ENCODE results near the gene UQCC3. TPM values are rescaled to one million over a fixed set of nuclear protein-coding genes. Genes with fewer than 3 reads are reported as not detected.
"Not testable (repeated sequence)": the region's sequence is repeated elsewhere in the genome, so short reads cannot be mapped to it uniquely, and the experiment has no call there.

Gene UQCC3
- total RNA-seq, 1 donor from 2014 or later: 8.6 TPM

GRCh38 chr11:62650283-62650682 lies 21.2 kb upstream of the UQCC3 start:
- DNase-seq; H3K27me3 Mint-ChIP-seq; H3K4me3 Mint-ChIP-seq; H3K9me3 Mint-ChIP-seq; intact Hi-C loops (cut with micrococcal nuclease); H3K27ac Mint-ChIP-seq: not testable (repeated sequence)
- Mint-ChIP-seq H3K36me3 (ENCODE audit: low read depth) (peaks cover 24% of the 10 kb centered on the region), H3K4me1 (peaks cover 26% of the 10 kb centered on the region)

- intact Hi-C loops (cut with micrococcal nuclease): loop anchor here (1.0 to 2.0 kb wide), 9 partner anchors 11 to 61 kb away; partner anchors contain the start of genes C11orf98, CSKMT, ROM1 and TUT1
- H3K27ac Mint-ChIP-seq: peak overlapping the region; percentile 94
- no peaks in the 10 kb centered on the region for H3K27me3 Mint-ChIP-seq
- H3K4me3 Mint-ChIP-seq: peak overlapping the region; percentile 98
- peaks cover 19% of the 10 kb centered on the region for H3K4me1 Mint-ChIP-seq
- DNase-seq: no peak
- no peaks in the 10 kb centered on the region for H3K9me3 Mint-ChIP-seq
- peaks cover 16% of the 10 kb centered on the region for H3K36me3 Mint-ChIP-seq (ENCODE audit: low read depth)
Observed at GRCh38 chr11:62652161-62653006, 19.1 kb upstream of the UQCC3 start.

- no peak for DNase-seq
- Mint-ChIP-seq H3K4me1 (peaks cover 17% of the 10 kb centered on the region), H3K36me3 (ENCODE audit: low read depth) (peaks cover 9% of the 10 kb centered on the region), H3K4me3 (peak overlapping the region; percentile 63), H3K27me3 (no peaks in the 10 kb centered on the region), H3K27ac (peak overlapping the region; percentile 72), H3K9me3 (no peaks in the 10 kb centered on the region)
- intact Hi-C loops (cut with micrococcal nuclease): no loop called here
Observed at GRCh38 chr11:62654297-62654696, 17.2 kb upstream of the UQCC3 start.

- Mint-ChIP-seq H3K36me3 (ENCODE audit: low read depth) (peaks cover 4% of the 10 kb centered on the region), H3K27me3 (no peaks in the 10 kb centered on the region)
Observed at GRCh38 chr11:62656796-62657429, 14.6 kb upstream of the UQCC3 start.

GRCh38 chr11:62664405-62665074 lies 6.9 kb upstream of the UQCC3 start:
- Mint-ChIP-seq H3K36me3 (ENCODE audit: low read depth) (peaks cover 48% of the 10 kb centered on the region), H3K4me1 (peaks cover 23% of the 10 kb centered on the region), H3K4me3 (peak overlapping the region; percentile 98), H3K9me3 (no peaks in the 10 kb centered on the region), H3K27me3 (no peaks in the 10 kb centered on the region), H3K27ac (peak overlapping the region; percentile 93)
- intact Hi-C loops (cut with micrococcal nuclease): loop anchor here (1.0 to 5.0 kb wide), 9 partner anchors 11 to 178 kb away; partner anchors contain the start of genes EML3, GANAB, INTS5 and POLR2G
- peak; percentile 86 for DNase-seq

More at GRCh38 chr11:62656796-62657429, 14.6 kb upstream of the UQCC3 start:
- DNase-seq: no peak
- peaks cover 15% of the 10 kb centered on the region for H3K4me1 Mint-ChIP-seq
- intact Hi-C loops (cut with micrococcal nuclease): no loop called here
- no peaks in the 10 kb centered on the region for H3K9me3 Mint-ChIP-seq
- H3K27ac Mint-ChIP-seq: no peak overlapping the region
- no peak overlapping the region for H3K4me3 Mint-ChIP-seq

- Mint-ChIP-seq H3K27me3 (no peaks in the 10 kb centered on the region), H3K4me1 (peaks cover 26% of the 10 kb centered on the region), H3K27ac (peak within 1 kb of the TSS; percentile 93), H3K4me3 (peak within 1 kb of the TSS; percentile 98), H3K9me3 (no peaks in the 10 kb centered on the region), H3K36me3 (ENCODE audit: low read depth) (peaks cover 51% of the 10 kb centered on the region)
- intact Hi-C loops (cut with micrococcal nuclease): loop anchor here (1.0 to 5.0 kb wide), 9 partner anchors 12 to 177 kb away; partner anchors contain the start of genes EML3, GANAB, INTS5 and POLR2G
- DNase-seq: peak; percentile 99
Observed at GRCh38 chr11:62665075-62665598, 6.3 kb upstream of the UQCC3 start, which contains the start of the genes C11orf98 and CSKMT. C11orf98 (minus strand) TSS chr11:62665210; CDS start chr11:62665169, 41 bp downstream. CSKMT (plus strand) TSS chr11:62665312; CDS start chr11:62665880, 568 bp downstream.

GRCh38 chr11:62665599-62666258 lies 5.7 kb upstream of the UQCC3 start:
- Mint-ChIP-seq H3K27ac (peak overlapping the region; percentile 93), H3K4me3 (peak overlapping the region; percentile 98), H3K4me1 (peaks cover 31% of the 10 kb centered on the region), H3K36me3 (ENCODE audit: low read depth) (peaks cover 53% of the 10 kb centered on the region), H3K9me3 (no peaks in the 10 kb centered on the region), H3K27me3 (no peaks in the 10 kb centered on the region)
- intact Hi-C loops (cut with micrococcal nuclease): loop anchor here (1.0 to 5.0 kb wide), 9 partner anchors 12 to 177 kb away; partner anchors contain the start of genes EML3, GANAB, INTS5 and POLR2G
- DNase-seq: peak; percentile 84

- peaks cover 58% of the 10 kb centered on the region for H3K36me3 Mint-ChIP-seq (ENCODE audit: low read depth)
- DNase-seq: peak; percentile 71
- no peaks in the 10 kb centered on the region for H3K27me3 Mint-ChIP-seq
- H3K4me3 Mint-ChIP-seq: peak overlapping the region; percentile 98
- no peaks in the 10 kb centered on the region for H3K9me3 Mint-ChIP-seq
- intact Hi-C loops (cut with micrococcal nuclease): loop anchor here (5.0 kb wide), 2 partner anchors 96 to 176 kb away; partner anchors contain the start of gene POLR2G
- peak overlapping the region; percentile 65 for H3K27ac Mint-ChIP-seq
- peaks cover 35% of the 10 kb centered on the region for H3K4me1 Mint-ChIP-seq
Observed at GRCh38 chr11:62666259-62666926, 5.1 kb upstream of the UQCC3 start.

GRCh38 chr11:62667460-62667859 lies 4.0 kb upstream of the UQCC3 start:
- H3K36me3 Mint-ChIP-seq (ENCODE audit: low read depth): peaks cover 65% of the 10 kb centered on the region
- H3K4me3 Mint-ChIP-seq: peak overlapping the region; percentile 98
- no peak for DNase-seq
- no peaks in the 10 kb centered on the region for H3K9me3 Mint-ChIP-seq
- H3K4me1 Mint-ChIP-seq: peaks cover 39% of the 10 kb centered on the region
- intact Hi-C loops (cut with micrococcal nuclease): loop anchor here (5.0 kb wide), 2 partner anchors 95 to 175 kb away; partner anchors contain the start of gene POLR2G
- H3K27ac Mint-ChIP-seq: peak overlapping the region; percentile 65
- H3K27me3 Mint-ChIP-seq: no peaks in the 10 kb centered on the region

- Mint-ChIP-seq H3K36me3 (ENCODE audit: low read depth) (peaks cover 60% of the 10 kb centered on the region), H3K4me1 (peaks cover 37% of the 10 kb centered on the region), H3K4me3 (peak overlapping the region; percentile 88), H3K9me3 (no peaks in the 10 kb centered on the region), H3K27me3 (no peaks in the 10 kb centered on the region), H3K27ac (peak overlapping the region; percentile 92)
- DNase-seq: no peak
- intact Hi-C loops (cut with micrococcal nuclease): loop anchor here (2.0 to 10.0 kb wide), 6 partner anchors 17 to 1242 kb away; partner anchors contain the start of genes CPSF7, HNRNPUL2, INTS5 and POLR2G
Observed at GRCh38 chr11:62669420-62670161, 1.9 kb upstream of the UQCC3 start.

GRCh38 chr11:62671236-62671607 lies 251 bp upstream of the UQCC3 start:
- Mint-ChIP-seq H3K9me3 (no peaks in the 10 kb centered on the region), H3K4me3 (peak overlapping the region; percentile 88), H3K27me3 (no peaks in the 10 kb centered on the region), H3K27ac (peak overlapping the region; percentile 92), H3K4me1 (peaks cover 41% of the 10 kb centered on the region), H3K36me3 (ENCODE audit: low read depth) (peaks cover 56% of the 10 kb centered on the region)
- DNase-seq: no peak
- intact Hi-C loops (cut with micrococcal nuclease): loop anchor here (1.0 to 10.0 kb wide), 6 partner anchors 8 to 1244 kb away; partner anchors contain the start of genes CPSF7, HNRNPUL2, INTS5 and SLC3A2

All from activated CD4-positive, alpha-beta T cell treated with anti-CD3 and anti-CD28 coated beads, Interleukin-2, amount 10 ng/mL, durations not matched to agents 24 days and 14 days (primary cell).